SK-N-SH treated with all-trans-retinoic acid at 6 μM for 48 hours (cell line): ENCODE measurements around the gene SIX5.

Experiments
- ATAC-seq: fragments of 200-7000 bp; cut with Tn5 transposase; 3 replicates; pipeline ENCODE4 v1.9.1; 2020; ENCODE audit warnings: mild to moderate bottlenecking, moderate library complexity
- ARNTL ChIP-seq: fragments of 450-650 bp; formaldehyde crosslinking; IDR thresholded peaks from 2 replicates; pipeline ENCODE4 v1.5.0; 2020; ENCODE audit warnings: low read depth, mild to moderate bottlenecking, moderate library complexity, borderline replicate concordance
- BACH2 ChIP-seq: fragments of 250-450 bp; sonication (Bioruptor Pico); IDR thresholded peaks from 2 replicates; pipeline ENCODE4 v1.9.0; 2021; ENCODE audit warnings: mild to moderate bottlenecking, borderline replicate concordance
- CREB5 ChIP-seq: fragments of 250-450 bp; sonication (Bioruptor Pico); IDR thresholded peaks from 2 replicates; pipeline ENCODE4 v1.5.1; 2020; ENCODE audit warnings: low read depth, mild to moderate bottlenecking, moderate library complexity
- CSDC2 ChIP-seq: fragments of 250-450 bp; sonication (Bioruptor Pico); IDR thresholded peaks from 2 replicates; pipeline ENCODE4 v1.5.0; 2020; ENCODE audit warnings: mild to moderate bottlenecking, moderate library complexity
- CSRNP3 ChIP-seq: fragments of 250-450 bp; sonication (Bioruptor Pico); IDR thresholded peaks from 2 replicates; pipeline ENCODE4 v1.5.1; 2021; ENCODE audit warnings: mild to moderate bottlenecking, moderate library complexity
- ESRRG ChIP-seq: fragments of 250-450 bp; sonication (Bioruptor Pico); IDR thresholded peaks from 2 replicates; pipeline ENCODE4 v1.6.1; 2021; ENCODE audit warnings: mild to moderate bottlenecking
- GLIS3 ChIP-seq: fragments of 250-450 bp; sonication (Bioruptor Pico); IDR thresholded peaks from 2 replicates; pipeline ENCODE4 v1.5.0; 2020; ENCODE audit warnings: mild to moderate bottlenecking, moderate library complexity
- ISL1 ChIP-seq: fragments of 250-450 bp; sonication (Bioruptor Pico); IDR thresholded peaks from 2 replicates; pipeline ENCODE4 v2.1.2; 2022; ENCODE audit warnings: mild to moderate bottlenecking, moderate library complexity
- OSR1 ChIP-seq: fragments of 250-450 bp; sonication (Bioruptor Pico); IDR thresholded peaks from 2 replicates; pipeline ENCODE4 v1.8.0; 2022; ENCODE audit warnings: moderate library complexity, mild to moderate bottlenecking, inconsistent platforms
- POU6F1 ChIP-seq: fragments of 250-450 bp; sonication (Bioruptor Pico); IDR thresholded peaks from 2 replicates; pipeline ENCODE4 v1.8.0; 2021; ENCODE audit warnings: low read depth, mild to moderate bottlenecking, moderate library complexity, borderline replicate concordance
- PPARA ChIP-seq: fragments of 250-450 bp; sonication (Bioruptor Pico); IDR thresholded peaks from 2 replicates; pipeline ENCODE4 v1.5.0; 2020; ENCODE audit warnings: mild to moderate bottlenecking, borderline replicate concordance
- RARB ChIP-seq: fragments of 250-450 bp; sonication (Bioruptor Pico); IDR thresholded peaks from 2 replicates; pipeline ENCODE4 v1.8.0; 2021; ENCODE audit warnings: mild to moderate bottlenecking, moderate library complexity
- SNAI2 ChIP-seq: fragments of 250-450 bp; sonication (Bioruptor Pico); IDR thresholded peaks from 2 replicates; pipeline ENCODE4 v1.5.0; 2020; ENCODE audit warnings: mild to moderate bottlenecking, moderate library complexity
- TCF4 ChIP-seq: fragments of 250-450 bp; sonication (Bioruptor Pico); IDR thresholded peaks from 2 replicates; pipeline ENCODE4 v1.8.0; 2021; ENCODE audit warnings: mild to moderate bottlenecking, moderate library complexity, borderline replicate concordance
- TOX ChIP-seq: fragments of 250-450 bp; sonication (Bioruptor Pico); IDR thresholded peaks from 2 replicates; pipeline ENCODE4 v1.8.0; 2021; ENCODE audit warnings: mild to moderate bottlenecking, moderate library complexity, borderline replicate concordance
- ZC3H10 ChIP-seq: fragments of 250-450 bp; sonication (Bioruptor Pico); IDR thresholded peaks from 2 replicates; pipeline ENCODE4 v1.5.1; 2021; ENCODE audit warnings: mild to moderate bottlenecking, moderate library complexity
- ZFP3 ChIP-seq: fragments of 250-450 bp; sonication (Bioruptor Pico); IDR thresholded peaks from 2 replicates; pipeline ENCODE4 v1.5.0; 2020; ENCODE audit warnings: mild to moderate bottlenecking, moderate library complexity
- ZFP30 ChIP-seq: fragments of 450-650 bp; formaldehyde crosslinking; IDR thresholded peaks from 2 replicates; pipeline ENCODE4 v1.5.0; 2022; ENCODE audit warnings: mild to moderate bottlenecking, moderate library complexity
- ZNF565 ChIP-seq: fragments of 450-650 bp; formaldehyde crosslinking; conservative IDR thresholded peaks from 2 replicates; pipeline ENCODE4 v1.5.0; 2020; ENCODE audit warnings: low read depth, mild to moderate bottlenecking, moderate library complexity
- ZNF70 ChIP-seq: fragments of 450-650 bp; formaldehyde crosslinking; IDR thresholded peaks from 2 replicates; pipeline ENCODE4 v1.5.0; 2020; ENCODE audit warnings: mild to moderate bottlenecking, moderate library complexity
- ZNF8 ChIP-seq: fragments of 450-650 bp; formaldehyde crosslinking; IDR thresholded peaks from 2 replicates; pipeline ENCODE4 v1.5.0; 2020; ENCODE audit warnings: mild to moderate bottlenecking, moderate library complexity
- TF ChIP-seq, protein P1 (sequence below): fragments of 250-450 bp; sonication (Bioruptor Pico); IDR thresholded peaks from 2 replicates; pipeline ENCODE4 v1.5.0; 2020; ENCODE audit warnings: mild to moderate bottlenecking, moderate library complexity

Gene SIX5

GRCh38 chr19:45765702-45766295 is 3.3 kb downstream of the SIX5 start:
- TF ChIP-seq ISL1 (no peak), CSDC2 (CRISPR knock-in tag) (no peak), ZNF565 (CRISPR knock-in tag) (no peak), ESRRG (CRISPR knock-in tag) (no peak), ZFP30 (CRISPR knock-in tag) (no peak), PPARA (no peak), BACH2 (no peak), ZNF70 (CRISPR knock-in tag) (no peak), TOX (CRISPR knock-in tag) (no peak), ARNTL (CRISPR knock-in tag) (no peak), CSRNP3 (CRISPR knock-in tag) (no peak)
- TF ChIP-seq, protein P1, sequence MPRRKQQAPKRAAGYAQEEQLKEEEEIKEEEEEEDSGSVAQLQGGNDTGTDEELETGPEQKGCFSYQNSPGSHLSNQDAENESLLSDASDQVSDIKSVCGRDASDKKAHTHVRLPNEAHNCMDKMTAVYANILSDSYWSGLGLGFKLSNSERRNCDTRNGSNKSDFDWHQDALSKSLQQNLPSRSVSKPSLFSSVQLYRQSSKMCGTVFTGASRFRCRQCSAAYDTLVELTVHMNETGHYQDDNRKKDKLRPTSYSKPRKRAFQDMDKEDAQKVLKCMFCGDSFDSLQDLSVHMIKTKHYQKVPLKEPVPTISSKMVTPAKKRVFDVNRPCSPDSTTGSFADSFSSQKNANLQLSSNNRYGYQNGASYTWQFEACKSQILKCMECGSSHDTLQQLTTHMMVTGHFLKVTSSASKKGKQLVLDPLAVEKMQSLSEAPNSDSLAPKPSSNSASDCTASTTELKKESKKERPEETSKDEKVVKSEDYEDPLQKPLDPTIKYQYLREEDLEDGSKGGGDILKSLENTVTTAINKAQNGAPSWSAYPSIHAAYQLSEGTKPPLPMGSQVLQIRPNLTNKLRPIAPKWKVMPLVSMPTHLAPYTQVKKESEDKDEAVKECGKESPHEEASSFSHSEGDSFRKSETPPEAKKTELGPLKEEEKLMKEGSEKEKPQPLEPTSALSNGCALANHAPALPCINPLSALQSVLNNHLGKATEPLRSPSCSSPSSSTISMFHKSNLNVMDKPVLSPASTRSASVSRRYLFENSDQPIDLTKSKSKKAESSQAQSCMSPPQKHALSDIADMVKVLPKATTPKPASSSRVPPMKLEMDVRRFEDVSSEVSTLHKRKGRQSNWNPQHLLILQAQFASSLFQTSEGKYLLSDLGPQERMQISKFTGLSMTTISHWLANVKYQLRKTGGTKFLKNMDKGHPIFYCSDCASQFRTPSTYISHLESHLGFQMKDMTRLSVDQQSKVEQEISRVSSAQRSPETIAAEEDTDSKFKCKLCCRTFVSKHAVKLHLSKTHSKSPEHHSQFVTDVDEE (CRISPR knock-in tag), result no peak
- ATAC-seq, result no peak

DNA sequence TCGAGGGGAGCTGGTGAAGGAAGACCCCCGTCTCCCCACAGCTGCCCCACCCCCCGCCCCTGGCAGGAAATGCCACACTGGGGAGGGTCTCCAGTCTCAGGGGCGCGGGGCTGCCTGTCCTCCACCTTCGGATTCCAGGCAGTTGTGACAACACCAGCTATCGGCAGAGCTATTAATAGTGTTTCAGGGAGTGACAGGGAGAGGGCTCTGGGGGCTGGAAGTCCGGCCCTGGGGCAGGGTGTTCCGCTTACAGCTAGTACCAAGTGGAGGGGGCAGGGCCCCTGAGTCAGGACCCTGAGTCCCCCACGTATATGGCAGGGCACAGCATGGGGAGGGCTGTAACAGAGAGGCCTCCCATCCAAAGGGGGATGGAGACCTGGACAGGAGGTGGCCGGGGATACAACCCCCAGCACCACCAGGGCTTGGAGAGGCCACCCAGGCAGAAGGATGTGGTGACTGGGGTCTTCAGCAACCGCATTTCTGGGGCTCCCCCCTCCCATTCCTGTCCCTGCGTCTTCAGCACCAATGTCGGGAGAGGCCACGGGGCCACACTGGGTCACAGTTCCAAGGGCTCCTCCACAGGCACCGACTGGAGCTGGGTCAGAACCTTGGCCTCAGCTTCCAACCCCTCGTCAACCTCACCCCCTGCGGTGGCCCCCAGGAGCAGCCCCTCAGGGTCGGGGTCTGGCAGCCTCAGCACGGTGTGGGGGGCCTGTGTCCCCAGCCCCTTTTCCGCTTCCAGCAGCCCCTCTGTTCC is 3.9 kb downstream of the SIX5 start:
- ATAC-seq, result no peak
- no peak for TF ChIP-seq ZC3H10 (CRISPR knock-in tag)
- TF ChIP-seq TOX (CRISPR knock-in tag), result no peak
- TF ChIP-seq RARB (CRISPR knock-in tag), result no peak
- TF ChIP-seq CSRNP3 (CRISPR knock-in tag), result no peak
- no peak for TF ChIP-seq ZNF8 (CRISPR knock-in tag)
- no peak for TF ChIP-seq PPARA
- no peak for TF ChIP-seq ESRRG (CRISPR knock-in tag)
- TF ChIP-seq ZNF565 (CRISPR knock-in tag), result no peak
- no peak for TF ChIP-seq SNAI2 (CRISPR knock-in tag)
- TF ChIP-seq BACH2, result no peak
- no peak for TF ChIP-seq ZNF70 (CRISPR knock-in tag)
- TF ChIP-seq CREB5, result no peak
- no peak for TF ChIP-seq POU6F1 (CRISPR knock-in tag)

DNA sequence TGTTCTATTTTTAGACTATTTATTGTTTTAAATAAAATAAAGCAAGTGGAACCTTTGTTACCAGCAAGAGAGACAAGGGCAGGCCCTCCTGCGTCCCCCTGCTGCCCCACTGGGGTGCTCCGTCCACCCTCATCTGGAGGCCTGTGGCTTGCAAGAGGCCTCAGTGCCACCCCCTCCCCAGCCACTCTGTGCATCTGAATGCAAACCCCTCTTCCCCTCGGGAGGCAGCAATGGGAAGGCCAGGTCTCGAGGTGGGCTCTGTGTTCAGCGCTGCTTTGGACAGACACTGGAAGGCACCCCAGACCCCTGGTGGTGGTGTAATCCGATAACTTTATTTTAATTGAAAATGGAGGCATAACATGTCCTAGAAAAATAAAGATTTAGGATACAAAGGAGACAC is 4.6 kb downstream of the SIX5 start:
- no peak for ATAC-seq
- TF ChIP-seq ZFP3 (CRISPR knock-in tag), result no peak
- no peak for TF ChIP-seq CSDC2 (CRISPR knock-in tag)
- TF ChIP-seq OSR1, result no peak
- TF ChIP-seq POU6F1 (CRISPR knock-in tag), result no peak
- TF ChIP-seq CSRNP3 (CRISPR knock-in tag), result no peak
- no peak for TF ChIP-seq ESRRG (CRISPR knock-in tag)
- TF ChIP-seq ARNTL (CRISPR knock-in tag), result no peak
- no peak for TF ChIP-seq ZNF8 (CRISPR knock-in tag)
- TF ChIP-seq GLIS3 (CRISPR knock-in tag), result no peak
- TF ChIP-seq ZNF565 (CRISPR knock-in tag), result no peak
- TF ChIP-seq ZFP30 (CRISPR knock-in tag), result no peak
- TF ChIP-seq ISL1, result no peak
- TF ChIP-seq ZC3H10 (CRISPR knock-in tag), result no peak
- TF ChIP-seq BACH2, result no peak
- no peak for TF ChIP-seq ZNF70 (CRISPR knock-in tag)
- TF ChIP-seq SNAI2 (CRISPR knock-in tag), result no peak
- TF ChIP-seq TCF4 (CRISPR knock-in tag), result no peak
